ENCODE results near the gene IP6K3. TPM values are rescaled to one million over a fixed set of nuclear protein-coding genes. Genes with fewer than 3 reads are reported as not detected.

IP6K3 gene
- polyA plus RNA-seq, 1 of the 3 experiments (the other 2 are of a cell fraction), result 0.21 TPM

DNA sequence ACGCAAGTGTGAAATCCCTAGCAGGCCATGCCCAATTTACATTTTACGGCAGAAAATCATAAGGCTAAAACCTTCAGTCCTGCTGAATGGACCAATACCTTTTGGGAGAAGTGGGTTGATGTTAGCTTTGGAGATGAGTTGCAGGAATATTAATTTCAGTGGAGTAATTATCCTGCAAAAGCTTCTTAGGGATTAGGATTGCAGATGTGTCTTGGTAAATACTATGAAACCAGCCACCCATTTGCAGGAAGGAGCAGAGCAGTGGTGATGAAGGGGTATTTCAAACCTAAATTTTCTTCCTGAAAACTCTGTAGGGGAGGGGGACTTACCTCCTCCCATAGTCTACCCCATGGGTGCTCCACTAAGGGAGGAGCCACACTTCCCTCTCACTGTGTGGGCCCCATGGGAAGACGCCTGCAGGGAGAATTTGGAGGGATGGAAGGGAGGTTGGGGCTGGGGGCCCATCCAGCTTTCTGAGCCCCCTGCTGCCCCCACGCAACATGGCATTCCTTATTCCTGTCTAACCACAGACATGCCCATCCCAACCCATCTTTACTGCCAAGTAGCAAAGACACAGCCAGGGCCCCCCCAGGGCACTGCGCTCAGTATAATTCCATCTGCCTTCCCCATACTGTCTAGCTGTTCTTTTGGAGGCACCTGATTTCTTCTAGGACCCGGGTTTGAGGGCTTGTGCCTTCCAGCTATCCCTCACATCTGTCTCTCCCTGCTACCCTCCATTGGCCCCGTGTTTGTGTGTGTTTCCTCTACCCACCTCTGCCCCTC, 20.6 kb downstream of the IP6K3 start:
- H3K27ac ChIP-seq (ENCODE audit: low read depth in 2 of 2, low read length in 1 of 2), result no peak overlapping the region
- H3K4me2 ChIP-seq, result no peak overlapping the region
- no peaks in the 10 kb centered on the region; a peak in 1 of 4 replicates for H3K4me1 ChIP-seq (ENCODE audit: control insufficient read depth in 1 of 2, insufficient read depth in 2 of 2, low read depth in 1 of 2, low read length in 1 of 2)
- WGBS (ENCODE audit: low lambda C conversion rate), result 55% methylated on average over 7 of the region's 7 CpGs
- TF ChIP-seq RAD21 (IDR thresholded peaks at IDR 0.05; ENCODE audit: low read length), result no peak
- no peak for TF ChIP-seq SMC3 (IDR thresholded peaks at IDR 0.05; ENCODE audit: low read depth, low read length)
- TF ChIP-seq, protein P1, sequence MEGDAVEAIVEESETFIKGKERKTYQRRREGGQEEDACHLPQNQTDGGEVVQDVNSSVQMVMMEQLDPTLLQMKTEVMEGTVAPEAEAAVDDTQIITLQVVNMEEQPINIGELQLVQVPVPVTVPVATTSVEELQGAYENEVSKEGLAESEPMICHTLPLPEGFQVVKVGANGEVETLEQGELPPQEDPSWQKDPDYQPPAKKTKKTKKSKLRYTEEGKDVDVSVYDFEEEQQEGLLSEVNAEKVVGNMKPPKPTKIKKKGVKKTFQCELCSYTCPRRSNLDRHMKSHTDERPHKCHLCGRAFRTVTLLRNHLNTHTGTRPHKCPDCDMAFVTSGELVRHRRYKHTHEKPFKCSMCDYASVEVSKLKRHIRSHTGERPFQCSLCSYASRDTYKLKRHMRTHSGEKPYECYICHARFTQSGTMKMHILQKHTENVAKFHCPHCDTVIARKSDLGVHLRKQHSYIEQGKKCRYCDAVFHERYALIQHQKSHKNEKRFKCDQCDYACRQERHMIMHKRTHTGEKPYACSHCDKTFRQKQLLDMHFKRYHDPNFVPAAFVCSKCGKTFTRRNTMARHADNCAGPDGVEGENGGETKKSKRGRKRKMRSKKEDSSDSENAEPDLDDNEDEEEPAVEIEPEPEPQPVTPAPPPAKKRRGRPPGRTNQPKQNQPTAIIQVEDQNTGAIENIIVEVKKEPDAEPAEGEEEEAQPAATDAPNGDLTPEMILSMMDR (IDR thresholded peaks at IDR 0.05), result no peak
- TF ChIP-seq CHD2 (IDR thresholded peaks at IDR 0.05; ENCODE audit: low read length, partially characterized antibody), result no peak
- no peak for TF ChIP-seq RXRA (IDR thresholded peaks at IDR 0.05; ENCODE audit: borderline replicate concordance, low read depth)
- TF ChIP-seq EP300 (IDR thresholded peaks at IDR 0.05; ENCODE audit: borderline replicate concordance in 1 of 2, low read depth in 1 of 2, low read length in 1 of 2), result no peak
- TF ChIP-seq SIN3A (IDR thresholded peaks at IDR 0.05; ENCODE audit: borderline replicate concordance, low read depth, low read length), result no peak
- TF ChIP-seq NFIC (IDR thresholded peaks at IDR 0.05; ENCODE audit: borderline replicate concordance), result no peak
- no peak for TF ChIP-seq MEF2A (IDR thresholded peaks at IDR 0.05; ENCODE audit: borderline replicate concordance, low read depth)
- TF ChIP-seq, protein P2, sequence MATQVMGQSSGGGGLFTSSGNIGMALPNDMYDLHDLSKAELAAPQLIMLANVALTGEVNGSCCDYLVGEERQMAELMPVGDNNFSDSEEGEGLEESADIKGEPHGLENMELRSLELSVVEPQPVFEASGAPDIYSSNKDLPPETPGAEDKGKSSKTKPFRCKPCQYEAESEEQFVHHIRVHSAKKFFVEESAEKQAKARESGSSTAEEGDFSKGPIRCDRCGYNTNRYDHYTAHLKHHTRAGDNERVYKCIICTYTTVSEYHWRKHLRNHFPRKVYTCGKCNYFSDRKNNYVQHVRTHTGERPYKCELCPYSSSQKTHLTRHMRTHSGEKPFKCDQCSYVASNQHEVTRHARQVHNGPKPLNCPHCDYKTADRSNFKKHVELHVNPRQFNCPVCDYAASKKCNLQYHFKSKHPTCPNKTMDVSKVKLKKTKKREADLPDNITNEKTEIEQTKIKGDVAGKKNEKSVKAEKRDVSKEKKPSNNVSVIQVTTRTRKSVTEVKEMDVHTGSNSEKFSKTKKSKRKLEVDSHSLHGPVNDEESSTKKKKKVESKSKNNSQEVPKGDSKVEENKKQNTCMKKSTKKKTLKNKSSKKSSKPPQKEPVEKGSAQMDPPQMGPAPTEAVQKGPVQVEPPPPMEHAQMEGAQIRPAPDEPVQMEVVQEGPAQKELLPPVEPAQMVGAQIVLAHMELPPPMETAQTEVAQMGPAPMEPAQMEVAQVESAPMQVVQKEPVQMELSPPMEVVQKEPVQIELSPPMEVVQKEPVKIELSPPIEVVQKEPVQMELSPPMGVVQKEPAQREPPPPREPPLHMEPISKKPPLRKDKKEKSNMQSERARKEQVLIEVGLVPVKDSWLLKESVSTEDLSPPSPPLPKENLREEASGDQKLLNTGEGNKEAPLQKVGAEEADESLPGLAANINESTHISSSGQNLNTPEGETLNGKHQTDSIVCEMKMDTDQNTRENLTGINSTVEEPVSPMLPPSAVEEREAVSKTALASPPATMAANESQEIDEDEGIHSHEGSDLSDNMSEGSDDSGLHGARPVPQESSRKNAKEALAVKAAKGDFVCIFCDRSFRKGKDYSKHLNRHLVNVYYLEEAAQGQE (IDR thresholded peaks at IDR 0.05; ENCODE audit: low read depth, low read length), result no peak
- no peak for TF ChIP-seq TCF12 (IDR thresholded peaks at IDR 0.05)
- TF ChIP-seq, protein P3, sequence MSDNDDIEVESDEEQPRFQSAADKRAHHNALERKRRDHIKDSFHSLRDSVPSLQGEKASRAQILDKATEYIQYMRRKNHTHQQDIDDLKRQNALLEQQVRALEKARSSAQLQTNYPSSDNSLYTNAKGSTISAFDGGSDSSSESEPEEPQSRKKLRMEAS (IDR thresholded peaks at IDR 0.05; ENCODE audit: low read depth), result no peak
- TF ChIP-seq, protein P4, sequence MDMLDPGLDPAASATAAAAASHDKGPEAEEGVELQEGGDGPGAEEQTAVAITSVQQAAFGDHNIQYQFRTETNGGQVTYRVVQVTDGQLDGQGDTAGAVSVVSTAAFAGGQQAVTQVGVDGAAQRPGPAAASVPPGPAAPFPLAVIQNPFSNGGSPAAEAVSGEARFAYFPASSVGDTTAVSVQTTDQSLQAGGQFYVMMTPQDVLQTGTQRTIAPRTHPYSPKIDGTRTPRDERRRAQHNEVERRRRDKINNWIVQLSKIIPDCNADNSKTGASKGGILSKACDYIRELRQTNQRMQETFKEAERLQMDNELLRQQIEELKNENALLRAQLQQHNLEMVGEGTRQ (IDR thresholded peaks at IDR 0.05; ENCODE audit: borderline replicate concordance, low read depth, low read length), result no peak
- no peaks in the 10 kb centered on the region for H3K9me2 ChIP-seq
- H2AFZ ChIP-seq (ENCODE audit: low read depth), result no peak overlapping the region
- H3K9ac ChIP-seq, result no peak overlapping the region
- no peaks in the 10 kb centered on the region for H3K9me3 ChIP-seq
- H3F3A ChIP-seq (replicated peaks; ENCODE audit: insufficient read depth), result no peaks in the 10 kb centered on the region
- no peaks in the 10 kb centered on the region for H3K79me2 ChIP-seq (ENCODE audit: insufficient read depth)
- no peak overlapping the region for H3K4me3 ChIP-seq (ENCODE audit: low read depth in 2 of 2, low read length in 1 of 2)
- H4K20me1 ChIP-seq (ENCODE audit: insufficient read depth), result no peaks in the 10 kb centered on the region
- no peaks in the 10 kb centered on the region for H3K36me3 ChIP-seq (replicated peaks in 1 of 2; ENCODE audit: control insufficient read depth in 1 of 2, insufficient read depth in 2 of 2, low read length in 1 of 2)
- DNase-seq, result no peak
- ChIA-PET POLR2A (no interaction called here), CTCF (interaction anchor here (1.0 to 8.2 kb wide), 6 partner anchors 10 to 42 kb away, joined by 3 to 59 read pairs (median 3); partner anchors contain the start of gene UQCC2)
- peaks cover 60% of the 10 kb centered on the region for H3K27me3 ChIP-seq (ENCODE audit: insufficient read depth)

All from SK-N-SH (cell line).